HFFc6 (cell line): ENCODE measurements around the gene BAZ2B. TPM values are rescaled to one million over a fixed set of nuclear protein-coding genes. Genes with fewer than 3 reads are reported as not detected.

Experiments
- DNase-seq: peaks from one replicate; pipeline ENCODE4 v3.0.0-alpha.2; 2018
- H3K27ac Mint-ChIP-seq: 2 replicates; pipeline ENCODE4 v1.8.0; 2020; ENCODE audit warnings: mild to moderate bottlenecking, mixed read lengths
- H3K27me3 Mint-ChIP-seq: 2 replicates; pipeline ENCODE4 v1.8.0; 2021; ENCODE audit warnings: mild to moderate bottlenecking, moderate library complexity, mixed read lengths; ENCODE audit not compliant: insufficient read depth
- H3K36me3 Mint-ChIP-seq: 2 replicates; pipeline ENCODE4 v1.8.0; 2021; ENCODE audit warnings: low read depth, mixed read lengths
- H3K4me1 Mint-ChIP-seq: 2 replicates; pipeline ENCODE4 v1.8.0; 2020; ENCODE audit warnings: low read depth, mixed read lengths
- H3K4me3 Mint-ChIP-seq: 2 replicates; pipeline ENCODE4 v1.8.0; 2020; ENCODE audit warnings: mild to moderate bottlenecking, moderate library complexity, mixed read lengths
- H3K9me3 Mint-ChIP-seq: 2 replicates; pipeline ENCODE4 v1.8.0; 2020; ENCODE audit warnings: mild to moderate bottlenecking, mixed read lengths
- total RNA-seq, 6 experiments: library from RNA; stranded (reverse); fragmentation: NEBNext Ultra II Directional; extraction: Animal tissue kit (Norgen Biotek cat#: 25700); gene quantifications; 2 replicates in 1 of 6; 3 replicates in 5 of 6; pipeline ENCODE4 v1.2.3, GENCODE V29; 2021
- TF ChIP-seq, protein P1 (sequence below): fragments of 200-600 bp; sonication (generic); IDR thresholded peaks from 2 replicates; pipeline ENCODE4 v1.5.0; 2021; ENCODE audit warnings: antibody characterized with exemption, mild to moderate bottlenecking

Gene BAZ2B
- total RNA-seq, 6 experiments from 2014 or later = 18.6 to 23.7 (median 19.2) TPM

GRCh38 chr2:159497256-159497655, 119.1 kb downstream of the BAZ2B start:
- Mint-ChIP-seq H3K27ac (peak overlapping the region; percentile 88), H3K4me1 (peaks cover 25% of the 10 kb centered on the region), H3K4me3 (peak overlapping the region; percentile 42)

GRCh38 chr2:159489476-159489875, 126.9 kb downstream of the BAZ2B start:
- Mint-ChIP-seq H3K9me3 (no peaks in the 10 kb centered on the region; the same call in 1 of the 2 replicates), H3K27ac (no peak overlapping the region), H3K36me3 (no peaks in the 10 kb centered on the region), H3K27me3 (no peaks in the 10 kb centered on the region), H3K4me3 (no peak overlapping the region), H3K4me1 (no peaks in the 10 kb centered on the region)
- TF ChIP-seq, protein P1, sequence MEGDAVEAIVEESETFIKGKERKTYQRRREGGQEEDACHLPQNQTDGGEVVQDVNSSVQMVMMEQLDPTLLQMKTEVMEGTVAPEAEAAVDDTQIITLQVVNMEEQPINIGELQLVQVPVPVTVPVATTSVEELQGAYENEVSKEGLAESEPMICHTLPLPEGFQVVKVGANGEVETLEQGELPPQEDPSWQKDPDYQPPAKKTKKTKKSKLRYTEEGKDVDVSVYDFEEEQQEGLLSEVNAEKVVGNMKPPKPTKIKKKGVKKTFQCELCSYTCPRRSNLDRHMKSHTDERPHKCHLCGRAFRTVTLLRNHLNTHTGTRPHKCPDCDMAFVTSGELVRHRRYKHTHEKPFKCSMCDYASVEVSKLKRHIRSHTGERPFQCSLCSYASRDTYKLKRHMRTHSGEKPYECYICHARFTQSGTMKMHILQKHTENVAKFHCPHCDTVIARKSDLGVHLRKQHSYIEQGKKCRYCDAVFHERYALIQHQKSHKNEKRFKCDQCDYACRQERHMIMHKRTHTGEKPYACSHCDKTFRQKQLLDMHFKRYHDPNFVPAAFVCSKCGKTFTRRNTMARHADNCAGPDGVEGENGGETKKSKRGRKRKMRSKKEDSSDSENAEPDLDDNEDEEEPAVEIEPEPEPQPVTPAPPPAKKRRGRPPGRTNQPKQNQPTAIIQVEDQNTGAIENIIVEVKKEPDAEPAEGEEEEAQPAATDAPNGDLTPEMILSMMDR = no peak
- DNase-seq = no peak

More at GRCh38 chr2:159497256-159497655, 119.1 kb downstream of the BAZ2B start:
- Mint-ChIP-seq H3K36me3 (peaks cover 11% of the 10 kb centered on the region), H3K27me3 (no peaks in the 10 kb centered on the region; the same call in 1 of the 2 replicates), H3K9me3 (no peaks in the 10 kb centered on the region)
- peak; percentile 87 for DNase-seq
- TF ChIP-seq, protein P1 = no peak

- Mint-ChIP-seq H3K36me3 (no peaks in the 10 kb centered on the region), H3K4me1 (no peaks in the 10 kb centered on the region), H3K4me3 (no peak overlapping the region), H3K27ac (no peak overlapping the region), H3K27me3 (no peaks in the 10 kb centered on the region), H3K9me3 (no peaks in the 10 kb centered on the region)
- DNase-seq = no peak
- TF ChIP-seq, protein P1 = no peak
Observed at GRCh38 chr2:159484532-159484931, 131.8 kb downstream of the BAZ2B start.

DNA sequence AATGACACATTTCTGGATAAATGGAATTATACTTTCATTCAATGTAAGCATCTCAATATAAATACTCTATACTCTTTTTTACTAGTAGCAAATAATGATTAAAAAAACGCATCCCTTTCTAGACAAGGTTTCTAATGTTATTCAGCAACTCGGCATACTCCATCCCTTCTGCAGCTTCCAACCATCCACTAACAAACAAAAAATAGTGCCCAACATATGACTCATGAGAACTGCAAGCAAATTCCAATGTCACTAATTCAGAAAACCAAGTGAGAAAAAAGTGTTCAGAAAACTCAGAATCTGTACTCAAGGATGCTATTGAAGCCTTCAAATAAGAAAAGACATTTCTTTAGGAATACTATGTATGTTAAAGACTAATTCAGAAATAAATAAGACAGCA, 140.0 kb downstream of the BAZ2B start:
- Mint-ChIP-seq H3K4me1 (peaks cover 7% of the 10 kb centered on the region), H3K36me3 (peaks cover 16% of the 10 kb centered on the region), H3K27me3 (no peaks in the 10 kb centered on the region; the same call in 1 of the 2 replicates), H3K27ac (no peak overlapping the region), H3K4me3 (no peak overlapping the region), H3K9me3 (no peaks in the 10 kb centered on the region)
- no peak for DNase-seq
- TF ChIP-seq, protein P1 = no peak

- Mint-ChIP-seq H3K9me3 (no peaks in the 10 kb centered on the region), H3K36me3 (peaks cover 16% of the 10 kb centered on the region), H3K4me1 (peaks cover 7% of the 10 kb centered on the region), H3K4me3 (no peak overlapping the region), H3K27me3 (no peaks in the 10 kb centered on the region; the same call in 1 of the 2 replicates), H3K27ac (no peak overlapping the region)
- DNase-seq = no peak
- TF ChIP-seq, protein P1 = no peak
Observed at GRCh38 chr2:159475793-159476192, 140.6 kb downstream of the BAZ2B start.

- H3K36me3 Mint-ChIP-seq = peaks cover 23% of the 10 kb centered on the region
- H3K27me3 Mint-ChIP-seq = no peaks in the 10 kb centered on the region; the same call in 1 of the 2 replicates
- peaks cover 2% of the 10 kb centered on the region for H3K4me1 Mint-ChIP-seq
- H3K4me3 Mint-ChIP-seq = no peak overlapping the region
- H3K9me3 Mint-ChIP-seq = peaks cover 5% of the 10 kb centered on the region; the same call in 1 of the 2 replicates
- TF ChIP-seq, protein P1 = no peak
- no peak overlapping the region for H3K27ac Mint-ChIP-seq
- DNase-seq = no peak
Observed at GRCh38 chr2:159471340-159471739, 145.0 kb downstream of the BAZ2B start.
